Left lung (tissue), 10 donors: Measurements from ENCODE around the gene SIX2. TPM values are rescaled to one million over a fixed set of nuclear protein-coding genes. Genes with fewer than 3 reads are reported as not detected.

ENCODE experiments used
- ATAC-seq: fragments of 200-7000 bp; cut with Tn5 transposase; one replicate; pipeline ENCODE4 v1.9.1; 2020; ENCODE audit warnings: moderate library complexity
- DNase-seq, 4 donors: peaks; one replicate each; pipeline ENCODE4 v3.0.0-alpha.2; 2013 to 2020
- H3K27ac ChIP-seq, 2 donors: fragments of 200-600 bp; sonication (generic) in 1 of 2; one replicate each; pipeline versions ENCODE4 v1.5.0 to v1.8.0; 2020 to 2021
- H3K27me3 ChIP-seq, 2 donors: fragments of 200-600 bp; sonication (generic) in 1 of 2; one replicate each; pipeline versions ENCODE4 v1.5.0 to v1.8.0; 2020 to 2021
- H3K36me3 ChIP-seq, 2 donors: fragments of 200-600 bp; sonication (generic) in 1 of 2; one replicate each; pipeline versions ENCODE4 v1.5.0 to v1.8.0; 2020 to 2021
- H3K4me1 ChIP-seq, 2 donors: fragments of 200-600 bp; one replicate each; pipeline ENCODE4 v1.8.0; 2021
- H3K4me3 ChIP-seq, 2 donors: fragments of 200-600 bp; sonication (generic) in 1 of 2; one replicate each; pipeline versions ENCODE4 v1.5.0 to v1.8.0; 2020 to 2021; ENCODE audit warnings: mild to moderate bottlenecking in 1 of 2
- H3K9me3 ChIP-seq, 2 donors: fragments of 200-600 bp; sonication (generic) in 1 of 2; one replicate each; pipeline versions ENCODE4 v1.5.0 to v1.8.0; 2020 to 2021
- intact Hi-C, 2 donors: fragments of 100-400 bp; cut with DNase I; formaldehyde crosslinking; loops; one replicate each; pipeline versions ENCODE4 v1.11.2 to v1.14.2; 2022
- polyA plus RNA-seq, 6 donors: library from polyadenylated mRNA; unstranded; fragments of 120-200 nt; gene quantifications; one replicate each; pipeline ENCODE4 v1.2.1, GENCODE V29; 2013; ENCODE audit not compliant: insufficient read length in 6 of 6
- total RNA-seq, 2 donors: library from RNA; stranded (reverse); fragmentation: NEBNext Ultra II Directional; extraction: Animal tissue kit (Norgen Biotek cat#: 25700); gene quantifications; one replicate each; pipeline ENCODE4 v1.2.1, GENCODE V29; 2021
- TF ChIP-seq, protein P1 (sequence below), 2 donors: fragments of 200-600 bp; sonication (generic) in 1 of 2; IDR thresholded peaks; one replicate each; pipeline versions ENCODE4 v1.5.0 to v1.8.0; 2021; ENCODE audit warnings: antibody characterized with exemption in 2 of 2
- donor health status: DM: no; HTN: yes; CAD: no.
- donor health status: DM: no; HTN: no; CAD: no.

SIX2 gene
- total and polyA plus RNA-seq, 8 donors = 0.20 to 0.45 (median 0.27) TPM

DNA sequence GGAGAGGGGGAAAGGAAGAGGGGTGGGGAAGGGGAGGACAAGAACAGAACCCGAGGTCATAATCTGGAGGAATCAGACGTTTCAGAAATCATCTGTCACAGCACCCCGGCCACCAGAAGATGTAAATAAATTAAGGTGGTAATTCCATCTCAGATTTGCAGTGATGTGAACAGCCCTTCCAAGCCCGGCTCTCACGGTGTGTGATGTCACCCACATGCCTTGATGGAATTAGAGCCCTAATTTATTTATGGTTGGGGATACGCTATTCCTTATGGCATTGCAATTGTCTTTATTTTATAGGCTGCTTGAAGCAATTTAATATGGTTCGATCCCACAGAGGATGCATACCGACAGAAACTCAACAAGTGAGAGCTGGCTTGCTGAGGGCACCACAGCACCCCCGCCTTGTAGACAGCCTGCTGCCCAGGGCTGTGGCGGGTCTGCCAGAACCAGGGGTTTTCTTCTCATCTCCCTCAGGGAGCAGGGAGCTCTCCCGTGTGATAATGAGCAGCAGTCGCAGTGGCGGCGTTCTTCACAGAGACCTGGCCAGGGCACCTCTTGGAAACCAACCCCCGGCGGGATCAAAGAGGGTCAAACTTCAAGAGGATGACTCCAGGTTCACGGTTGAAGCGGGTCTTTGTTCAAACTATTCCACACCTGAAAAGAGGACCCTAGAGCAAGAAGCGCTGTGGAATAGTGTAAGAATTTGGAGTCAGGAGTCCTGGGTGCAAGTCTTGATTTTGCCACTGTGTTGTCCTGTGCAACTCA is 40.5 kb upstream of the SIX2 start:
- Histone ChIP-seq H3K9me3 (no peaks in the 10 kb centered on the region), H3K4me3 (no peak overlapping the region), H3K27ac (no peak overlapping the region), H3K4me1 (no peaks in the 10 kb centered on the region), H3K36me3 (no peaks in the 10 kb centered on the region), H3K27me3 (peaks cover 0 to 11% of the 10 kb centered on the region in 2 donors)
- DNase-seq = no peak
- ATAC-seq = no peak
- intact Hi-C loops = no loop called here
- TF ChIP-seq, protein P1, sequence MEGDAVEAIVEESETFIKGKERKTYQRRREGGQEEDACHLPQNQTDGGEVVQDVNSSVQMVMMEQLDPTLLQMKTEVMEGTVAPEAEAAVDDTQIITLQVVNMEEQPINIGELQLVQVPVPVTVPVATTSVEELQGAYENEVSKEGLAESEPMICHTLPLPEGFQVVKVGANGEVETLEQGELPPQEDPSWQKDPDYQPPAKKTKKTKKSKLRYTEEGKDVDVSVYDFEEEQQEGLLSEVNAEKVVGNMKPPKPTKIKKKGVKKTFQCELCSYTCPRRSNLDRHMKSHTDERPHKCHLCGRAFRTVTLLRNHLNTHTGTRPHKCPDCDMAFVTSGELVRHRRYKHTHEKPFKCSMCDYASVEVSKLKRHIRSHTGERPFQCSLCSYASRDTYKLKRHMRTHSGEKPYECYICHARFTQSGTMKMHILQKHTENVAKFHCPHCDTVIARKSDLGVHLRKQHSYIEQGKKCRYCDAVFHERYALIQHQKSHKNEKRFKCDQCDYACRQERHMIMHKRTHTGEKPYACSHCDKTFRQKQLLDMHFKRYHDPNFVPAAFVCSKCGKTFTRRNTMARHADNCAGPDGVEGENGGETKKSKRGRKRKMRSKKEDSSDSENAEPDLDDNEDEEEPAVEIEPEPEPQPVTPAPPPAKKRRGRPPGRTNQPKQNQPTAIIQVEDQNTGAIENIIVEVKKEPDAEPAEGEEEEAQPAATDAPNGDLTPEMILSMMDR (IDR thresholded peaks at IDR 0.05) = no peak

DNA sequence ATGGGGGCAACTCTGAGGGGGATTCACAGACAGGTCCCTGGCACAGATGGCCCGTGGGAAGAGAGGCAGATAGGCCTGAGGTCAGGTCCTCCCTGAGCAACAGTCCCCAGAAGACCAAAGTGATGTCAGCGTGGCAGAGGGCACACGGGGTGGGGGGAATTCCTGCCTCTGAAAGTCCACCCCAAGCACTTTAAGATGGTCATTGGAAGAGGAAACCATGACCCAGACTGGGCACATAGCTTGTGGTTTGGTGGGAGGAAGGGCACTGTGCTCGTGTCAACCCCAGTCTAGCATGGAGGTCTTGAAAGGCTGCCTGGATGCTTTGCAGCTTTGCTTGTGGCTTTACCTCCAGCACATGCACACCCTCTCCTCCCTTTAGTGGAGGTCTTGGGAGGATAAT is 38.0 kb upstream of the SIX2 start:
- H3K4me1 ChIP-seq = no peaks in the 10 kb centered on the region
- TF ChIP-seq, protein P1 (IDR thresholded peaks at IDR 0.05) = no peak
- H3K4me3 ChIP-seq = no peak overlapping the region
- ATAC-seq = no peak
- H3K9me3 ChIP-seq = no peaks in the 10 kb centered on the region
- no peaks in the 10 kb centered on the region for H3K36me3 ChIP-seq
- H3K27ac ChIP-seq = no peak overlapping the region
- no peak for DNase-seq
- H3K27me3 ChIP-seq = peaks cover 0 to 32% of the 10 kb centered on the region in 2 donors
- intact Hi-C loops = no loop called here

DNA sequence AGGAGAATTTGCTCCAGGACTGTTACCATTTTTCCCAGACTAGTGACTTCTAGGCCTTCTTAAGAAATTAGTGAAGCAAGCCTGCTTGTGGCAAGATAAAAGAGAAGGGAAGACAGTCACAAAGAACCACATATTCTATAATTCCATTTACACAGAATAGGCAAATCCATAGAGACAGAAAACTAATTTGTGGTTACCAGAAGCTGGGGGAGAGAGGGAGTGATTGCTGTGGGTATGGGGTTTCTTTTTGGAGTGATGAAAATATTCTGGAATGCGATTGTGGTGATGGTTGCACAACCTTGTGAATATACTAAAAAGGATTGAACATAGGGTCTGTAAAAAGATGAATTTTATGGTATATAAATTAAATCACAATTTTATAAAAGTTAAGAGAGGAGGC is 37.5 kb upstream of the SIX2 start:
- H3K9me3 ChIP-seq = no peaks in the 10 kb centered on the region
- no peak for ATAC-seq
- no peaks in the 10 kb centered on the region for H3K36me3 ChIP-seq
- no peaks in the 10 kb centered on the region for H3K4me1 ChIP-seq
- no peak for DNase-seq
- peaks cover 0 to 33% of the 10 kb centered on the region in 2 donors for H3K27me3 ChIP-seq
- intact Hi-C loops = no loop called here
- H3K4me3 ChIP-seq = no peak overlapping the region
- no peak overlapping the region for H3K27ac ChIP-seq
- TF ChIP-seq, protein P1 (IDR thresholded peaks at IDR 0.05) = no peak

DNA sequence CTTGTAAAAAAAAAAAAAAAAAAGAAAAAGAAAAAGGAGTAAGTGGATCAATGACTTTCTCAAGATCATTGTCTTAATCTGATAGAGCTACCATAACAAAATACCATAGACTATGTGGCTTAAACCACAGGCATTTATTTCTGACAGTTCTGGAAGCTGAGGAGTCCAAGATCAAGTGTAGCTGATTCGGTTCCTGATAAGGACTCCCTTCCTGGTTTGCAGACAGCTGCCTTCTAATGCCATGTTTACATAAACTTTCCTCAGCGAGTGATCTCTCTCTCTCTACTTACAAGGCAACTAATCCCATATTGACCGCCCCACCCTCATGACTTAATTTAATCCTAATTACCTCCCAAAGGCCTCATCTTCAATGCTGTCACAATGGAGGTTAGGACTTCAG is 36.5 kb upstream of the SIX2 start:
- no peaks in the 10 kb centered on the region for H3K36me3 ChIP-seq
- no peak overlapping the region for H3K4me3 ChIP-seq
- TF ChIP-seq, protein P1 (IDR thresholded peaks at IDR 0.05) = no peak
- H3K27me3 ChIP-seq = peaks cover 0 to 37% of the 10 kb centered on the region in 2 donors
- DNase-seq (no peak), ATAC-seq (no peak)
- H3K4me1 ChIP-seq = no peaks in the 10 kb centered on the region
- intact Hi-C loops = no loop called here
- H3K9me3 ChIP-seq = no peaks in the 10 kb centered on the region
- no peak overlapping the region for H3K27ac ChIP-seq

DNA sequence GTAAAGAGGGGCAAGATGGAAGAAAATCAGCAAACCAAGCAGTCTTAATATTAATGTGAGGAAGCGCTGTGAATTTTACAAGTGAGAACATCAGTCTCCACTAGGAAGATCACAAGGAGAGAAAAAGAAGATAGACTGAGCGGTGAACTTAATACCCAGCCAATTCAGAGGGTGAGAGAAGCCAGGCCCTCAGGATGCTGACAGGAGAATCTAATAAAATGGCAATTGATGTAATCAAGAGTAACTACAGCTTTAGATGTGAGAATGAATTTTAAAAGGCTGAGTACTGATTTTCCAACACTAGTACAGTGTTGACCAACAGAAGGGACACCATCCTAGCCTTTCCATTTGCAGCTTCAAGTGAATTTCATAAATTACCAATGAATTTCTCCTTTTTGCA is 35.7 kb upstream of the SIX2 start:
- no peaks in the 10 kb centered on the region for H3K36me3 ChIP-seq
- TF ChIP-seq, protein P1 (IDR thresholded peaks at IDR 0.05) = no peak
- DNase-seq (no peak), ATAC-seq (no peak)
- H3K27ac ChIP-seq = no peak overlapping the region
- intact Hi-C loops = no loop called here
- H3K4me3 ChIP-seq = no peak overlapping the region
- no peaks in the 10 kb centered on the region for H3K9me3 ChIP-seq
- peaks cover 0 to 37% of the 10 kb centered on the region in 2 donors for H3K27me3 ChIP-seq
- H3K4me1 ChIP-seq = no peaks in the 10 kb centered on the region
